SK-N-SH treated with all-trans-retinoic acid at 6 μM for 48 hours (cell line): ENCODE measurements around the gene PSG1.
"Not testable (repeated sequence)": the region's sequence is repeated elsewhere in the genome, so short reads cannot be mapped to it uniquely, and the experiment has no call there.

Source experiments
- ATAC-seq: fragments of 200-7000 bp; cut with Tn5 transposase; 3 replicates; pipeline ENCODE4 v1.9.1; 2020; ENCODE audit warnings: mild to moderate bottlenecking, moderate library complexity
- BACH2 ChIP-seq: fragments of 250-450 bp; sonication (Bioruptor Pico); IDR thresholded peaks from 2 replicates; pipeline ENCODE4 v1.9.0; 2021; ENCODE audit warnings: mild to moderate bottlenecking, borderline replicate concordance
- CSDC2 ChIP-seq: fragments of 250-450 bp; sonication (Bioruptor Pico); IDR thresholded peaks from 2 replicates; pipeline ENCODE4 v1.5.0; 2020; ENCODE audit warnings: mild to moderate bottlenecking, moderate library complexity
- GLIS3 ChIP-seq: fragments of 250-450 bp; sonication (Bioruptor Pico); IDR thresholded peaks from 2 replicates; pipeline ENCODE4 v1.5.0; 2020; ENCODE audit warnings: mild to moderate bottlenecking, moderate library complexity
- ISL1 ChIP-seq: fragments of 250-450 bp; sonication (Bioruptor Pico); IDR thresholded peaks from 2 replicates; pipeline ENCODE4 v2.1.2; 2022; ENCODE audit warnings: mild to moderate bottlenecking, moderate library complexity
- ZFP3 ChIP-seq: fragments of 250-450 bp; sonication (Bioruptor Pico); IDR thresholded peaks from 2 replicates; pipeline ENCODE4 v1.5.0; 2020; ENCODE audit warnings: mild to moderate bottlenecking, moderate library complexity
- ZFP30 ChIP-seq: fragments of 450-650 bp; formaldehyde crosslinking; IDR thresholded peaks from 2 replicates; pipeline ENCODE4 v1.5.0; 2022; ENCODE audit warnings: mild to moderate bottlenecking, moderate library complexity
- ZNF70 ChIP-seq: fragments of 450-650 bp; formaldehyde crosslinking; IDR thresholded peaks from 2 replicates; pipeline ENCODE4 v1.5.0; 2020; ENCODE audit warnings: mild to moderate bottlenecking, moderate library complexity
- ZNF8 ChIP-seq: fragments of 450-650 bp; formaldehyde crosslinking; IDR thresholded peaks from 2 replicates; pipeline ENCODE4 v1.5.0; 2020; ENCODE audit warnings: mild to moderate bottlenecking, moderate library complexity
- TF ChIP-seq, protein P1 (sequence below): fragments of 250-450 bp; sonication (Bioruptor Pico); IDR thresholded peaks from 2 replicates; pipeline ENCODE4 v1.5.1; 2020; ENCODE audit warnings: low read depth, mild to moderate bottlenecking, moderate library complexity
- TF ChIP-seq, protein P2 (sequence below): fragments of 250-450 bp; sonication (Bioruptor Pico); IDR thresholded peaks from 2 replicates; pipeline ENCODE4 v1.5.1; 2021; ENCODE audit warnings: mild to moderate bottlenecking, moderate library complexity
- TF ChIP-seq, protein P3 (sequence below): fragments of 250-450 bp; sonication (Bioruptor Pico); IDR thresholded peaks from 2 replicates; pipeline ENCODE4 v1.5.0; 2020; ENCODE audit warnings: mild to moderate bottlenecking, moderate library complexity
- TF ChIP-seq, protein P4 (sequence below): fragments of 250-450 bp; sonication (Bioruptor Pico); IDR thresholded peaks from 2 replicates; pipeline ENCODE4 v1.8.0; 2021; ENCODE audit warnings: low read depth, mild to moderate bottlenecking, moderate library complexity, borderline replicate concordance

The PSG1 gene

DNA sequence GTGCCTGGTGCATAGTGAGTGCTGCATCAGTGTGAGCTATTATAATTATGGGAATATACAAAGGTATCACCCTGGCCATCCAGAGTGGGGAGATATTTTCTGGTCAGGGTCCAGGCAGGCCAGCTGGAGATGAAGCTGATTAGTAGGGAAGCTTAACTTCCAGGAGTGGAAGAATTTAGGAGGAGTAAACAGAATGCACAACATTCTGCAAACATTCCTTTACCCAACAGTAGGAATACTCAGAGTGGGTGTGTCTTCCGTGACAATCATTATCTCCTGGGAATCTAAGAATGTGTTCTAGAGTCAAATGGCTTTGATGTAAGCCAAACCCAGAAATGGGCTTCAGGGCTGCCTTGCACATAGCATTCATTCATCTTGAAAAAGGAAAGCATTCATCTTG, 19.1 kb upstream of the PSG1 start:
- not testable (repeated sequence) for ATAC-seq
- TF ChIP-seq ISL1 (CRISPR knock-in tag) = peak; percentile 30; the same call in 1 of the 2 replicates

DNA sequence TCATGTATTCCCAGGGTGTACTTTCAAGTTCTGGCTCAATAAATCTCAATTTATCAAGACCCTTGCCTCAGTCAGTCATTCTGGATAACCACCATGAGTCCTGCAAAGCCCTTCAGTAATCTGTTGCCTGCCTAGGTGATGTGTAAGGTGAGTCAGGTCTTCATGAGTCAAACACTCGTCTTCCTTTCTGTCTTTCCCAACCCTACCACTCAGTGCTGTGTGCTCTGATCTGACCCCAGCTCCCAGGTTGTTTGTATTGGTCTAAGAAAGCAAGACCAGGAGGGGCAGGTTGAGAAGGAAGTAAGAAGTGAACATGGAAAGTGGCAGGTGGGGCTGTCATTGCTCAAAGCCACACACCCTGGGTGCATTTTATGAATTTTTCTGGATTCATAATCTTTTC, 18.2 kb upstream of the PSG1 start:
- not testable (repeated sequence) for ATAC-seq

DNA sequence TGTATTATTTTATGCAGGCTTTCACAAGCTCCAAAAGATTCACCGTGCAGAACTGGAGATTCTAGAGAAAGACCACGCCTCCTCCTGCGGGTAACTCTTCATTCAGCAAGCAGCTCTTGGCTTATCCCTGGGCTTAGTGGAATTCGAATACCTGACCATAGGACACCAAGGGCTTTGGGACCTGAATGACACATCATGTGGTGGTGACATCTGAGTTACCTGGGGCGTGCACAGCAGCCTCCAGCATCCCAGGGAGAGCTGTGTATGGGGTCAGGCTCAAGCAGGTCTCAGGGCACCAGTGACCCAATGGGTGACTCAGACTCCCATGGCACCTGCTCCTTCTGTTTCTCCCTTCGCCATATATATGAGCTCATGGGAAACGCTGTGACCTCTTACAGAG, 10.9 kb upstream of the PSG1 start:
- ATAC-seq = not testable (repeated sequence)

DNA sequence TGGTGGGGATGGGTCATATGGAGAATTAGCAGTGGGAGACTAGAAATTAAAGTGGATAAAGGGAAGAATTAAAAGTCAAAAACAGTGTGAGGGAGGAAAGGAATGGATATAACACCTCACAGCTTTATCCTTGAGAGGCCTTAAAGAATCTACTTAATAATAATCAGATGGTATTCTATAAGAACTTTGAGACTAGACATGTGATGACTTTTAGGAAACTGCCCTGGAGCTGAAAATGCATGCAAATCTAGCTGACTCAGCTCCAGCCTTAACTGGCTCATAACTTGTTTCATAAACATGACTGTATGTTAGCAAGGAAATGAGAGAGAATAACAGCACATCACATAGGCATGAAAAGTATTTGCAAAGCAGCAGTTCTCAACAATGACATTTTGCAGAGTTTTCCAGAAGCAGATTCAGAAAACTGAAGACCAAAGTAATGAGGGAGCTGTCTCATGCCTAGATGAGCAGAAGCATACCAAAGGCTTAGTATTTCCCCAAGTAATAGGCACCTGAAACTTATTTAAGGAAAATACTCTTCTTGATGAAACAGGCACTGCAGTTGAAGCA, 8.4 kb upstream of the PSG1 start:
- ATAC-seq = 0 out of 3 replicates have a peak, but pooled peaks have one; percentile 47

DNA sequence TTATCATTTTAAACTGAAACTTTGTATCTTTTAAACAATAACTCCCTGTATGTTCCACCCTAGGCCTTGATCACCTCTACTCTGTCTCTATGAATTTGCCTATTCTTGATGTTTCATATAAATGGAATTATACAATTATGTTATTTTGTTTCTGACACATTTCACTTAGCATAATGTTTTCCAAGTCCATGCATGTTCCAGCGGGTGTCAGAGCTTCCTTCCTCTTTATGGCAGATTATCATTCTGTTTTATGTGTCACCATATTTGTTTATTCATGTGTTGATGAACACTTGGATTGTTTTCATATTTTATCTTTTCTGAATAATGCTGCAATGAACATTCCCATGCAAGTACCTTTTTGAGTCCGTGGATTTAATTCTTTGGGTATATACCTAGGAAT, 3.2 kb upstream of the PSG1 start:
- not testable (repeated sequence) for ATAC-seq

DNA sequence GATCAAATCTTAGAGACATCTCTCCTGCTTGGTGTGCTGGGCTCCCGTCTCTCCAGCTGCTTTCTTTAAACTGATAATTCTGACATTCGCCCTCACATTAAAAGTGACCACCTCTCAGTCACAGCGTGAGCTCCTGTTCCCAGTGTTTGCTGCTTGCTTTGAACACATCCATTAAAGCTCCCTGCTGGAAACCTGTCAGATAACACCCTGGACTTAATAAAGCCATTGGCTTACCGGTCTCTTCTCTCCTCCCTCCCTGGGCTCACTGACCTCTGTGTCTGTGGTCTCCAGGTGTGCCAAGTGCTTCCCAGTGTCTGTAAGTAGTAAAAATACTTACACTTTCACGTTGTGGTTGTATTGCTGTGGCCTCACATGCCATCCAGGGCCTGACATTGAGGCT, 2.5 kb upstream of the PSG1 start:
- ATAC-seq = not testable (repeated sequence)

DNA sequence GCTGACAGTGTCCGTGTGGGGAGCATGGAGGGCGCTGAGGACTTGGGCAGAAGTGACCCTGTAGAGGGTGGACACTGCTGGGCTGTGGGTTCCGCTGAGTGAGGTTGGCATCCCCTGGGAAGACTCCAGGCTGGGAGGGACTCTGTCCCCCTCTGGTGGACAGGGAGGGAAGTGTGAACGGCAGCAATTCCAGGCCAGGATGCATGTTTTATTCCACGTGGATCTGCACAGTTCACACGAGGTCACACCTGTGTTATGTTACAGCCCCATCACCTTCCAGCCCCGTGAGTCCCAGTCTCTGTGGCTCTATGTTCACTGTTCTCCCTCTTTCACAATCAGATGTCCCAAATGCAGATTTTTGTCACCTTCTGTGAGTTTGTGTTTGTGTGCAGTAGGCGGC, 1.8 kb upstream of the PSG1 start:
- not testable (repeated sequence) for ATAC-seq

DNA sequence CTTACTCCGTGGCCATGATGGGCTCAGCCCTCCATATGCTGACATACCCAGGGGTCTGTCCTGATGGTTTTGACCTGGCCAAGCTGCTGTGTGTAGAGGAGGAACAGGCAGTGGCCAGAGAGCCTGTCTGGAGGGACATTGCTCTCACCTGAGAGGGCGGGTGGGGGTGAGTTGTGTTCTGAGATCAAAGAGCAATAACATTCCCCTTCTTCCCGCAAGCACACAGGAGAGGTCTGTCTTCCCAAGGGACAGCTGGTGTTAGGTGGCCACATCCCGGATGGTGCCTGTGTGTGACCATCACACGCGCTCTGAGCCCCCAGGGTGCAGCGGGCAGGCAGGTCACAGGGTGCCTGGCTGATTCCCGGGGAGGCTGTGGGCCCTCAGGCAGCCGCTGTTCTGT, 1.1 kb upstream of the PSG1 start:
- ATAC-seq = not testable (repeated sequence)

DNA sequence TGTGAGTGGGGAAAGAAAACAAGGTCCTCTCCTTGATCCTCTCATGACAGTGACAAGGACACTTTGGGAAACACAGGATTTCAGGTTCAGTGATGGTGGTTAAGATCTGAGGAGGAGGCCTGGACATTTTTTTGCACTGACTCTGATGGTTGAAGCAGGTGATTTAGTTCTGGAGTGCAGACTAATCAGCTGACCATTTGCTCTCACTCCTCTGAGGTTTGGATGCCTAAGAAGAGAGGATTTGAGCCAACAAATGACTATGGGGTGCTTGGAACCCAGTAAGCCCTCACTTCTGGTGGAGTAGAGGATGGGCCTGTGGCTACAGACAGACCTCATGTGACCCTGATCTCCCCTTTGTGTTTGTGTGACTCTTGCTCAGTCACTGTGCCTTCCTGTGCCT, 2.9 kb downstream of the PSG1 start:
- not testable (repeated sequence) for ATAC-seq

DNA sequence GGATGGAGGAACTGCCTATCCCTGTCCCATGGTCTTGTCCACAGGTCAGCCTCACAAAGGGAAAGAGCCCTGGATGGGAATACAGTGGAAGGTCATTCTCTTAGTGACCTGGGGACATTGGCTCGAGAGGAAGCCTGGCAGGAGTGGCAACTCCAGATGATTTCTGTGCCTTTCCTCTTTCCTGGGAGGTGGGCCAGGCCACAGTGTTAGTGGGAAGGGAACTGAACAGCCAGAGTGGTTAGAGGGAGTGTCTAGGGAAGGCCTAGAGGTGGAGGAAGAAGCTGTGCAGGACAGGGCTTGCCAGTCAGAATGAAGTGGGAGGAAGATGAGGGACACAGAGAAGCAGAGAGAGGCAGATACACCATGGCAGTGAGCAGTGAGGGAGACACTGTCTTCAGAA, 3.6 kb downstream of the PSG1 start:
- not testable (repeated sequence) for ATAC-seq

DNA sequence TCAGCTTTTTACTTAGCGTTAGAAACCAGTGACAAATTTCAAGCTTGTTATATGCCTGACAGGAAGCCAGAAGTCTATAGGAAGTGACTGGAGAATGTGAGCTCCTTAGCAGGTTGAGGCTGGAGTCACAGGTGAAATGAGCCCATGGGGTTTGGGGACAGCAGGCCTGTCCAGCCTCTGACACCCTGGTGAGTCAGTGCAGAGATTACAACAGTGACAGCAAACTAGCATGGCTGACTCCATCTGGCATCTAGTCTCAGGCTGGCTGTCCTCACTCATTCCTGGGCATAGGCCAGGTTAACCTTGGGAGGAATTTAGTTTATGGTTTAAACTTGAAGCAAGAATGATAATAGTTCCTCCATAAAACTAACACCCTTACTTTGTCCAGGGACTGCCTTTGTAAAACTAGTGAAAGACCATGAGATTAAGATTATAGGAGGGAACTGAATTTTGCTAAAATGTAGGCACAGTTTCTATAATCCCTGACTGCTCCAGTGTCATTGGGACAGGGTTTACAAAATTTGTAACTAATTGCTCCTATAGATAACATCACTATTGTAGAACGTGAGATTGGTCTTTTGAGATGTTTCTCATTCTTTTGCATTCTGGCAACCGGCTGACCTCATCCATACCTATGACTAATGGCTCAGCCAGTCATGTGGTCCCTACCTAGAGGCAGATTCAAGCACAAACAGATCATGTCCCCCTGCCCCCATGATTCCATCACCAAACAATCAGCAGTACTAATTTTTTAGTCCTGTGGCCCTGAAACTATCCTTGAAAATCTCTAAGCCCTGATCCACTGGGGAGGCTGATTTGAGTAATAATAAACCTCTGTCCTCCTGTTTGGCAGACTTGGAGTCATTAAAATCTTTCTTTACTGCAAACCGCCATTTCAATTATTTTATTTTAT, 4.4 kb downstream of the PSG1 start:
- peak; percentile 87 for TF ChIP-seq CSDC2 (CRISPR knock-in tag)
- TF ChIP-seq, protein P1, sequence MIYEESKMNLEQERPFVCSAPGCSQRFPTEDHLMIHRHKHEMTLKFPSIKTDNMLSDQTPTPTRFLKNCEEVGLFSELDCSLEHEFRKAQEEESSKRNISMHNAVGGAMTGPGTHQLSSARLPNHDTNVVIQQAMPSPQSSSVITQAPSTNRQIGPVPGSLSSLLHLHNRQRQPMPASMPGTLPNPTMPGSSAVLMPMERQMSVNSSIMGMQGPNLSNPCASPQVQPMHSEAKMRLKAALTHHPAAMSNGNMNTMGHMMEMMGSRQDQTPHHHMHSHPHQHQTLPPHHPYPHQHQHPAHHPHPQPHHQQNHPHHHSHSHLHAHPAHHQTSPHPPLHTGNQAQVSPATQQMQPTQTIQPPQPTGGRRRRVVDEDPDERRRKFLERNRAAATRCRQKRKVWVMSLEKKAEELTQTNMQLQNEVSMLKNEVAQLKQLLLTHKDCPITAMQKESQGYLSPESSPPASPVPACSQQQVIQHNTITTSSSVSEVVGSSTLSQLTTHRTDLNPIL (CRISPR knock-in tag) = 0 out of 2 replicates have a peak, but pooled peaks have one; percentile 7
- peak; percentile 60; the same call in 1 of the 2 replicates for TF ChIP-seq ZFP3 (CRISPR knock-in tag)
- TF ChIP-seq GLIS3 (CRISPR knock-in tag) = 0 out of 2 replicates have a peak, but pooled peaks have one; percentile 30
- TF ChIP-seq ISL1 (CRISPR knock-in tag) = peak; percentile 60; the same call in 1 of the 2 replicates
- ATAC-seq = not testable (repeated sequence)

DNA sequence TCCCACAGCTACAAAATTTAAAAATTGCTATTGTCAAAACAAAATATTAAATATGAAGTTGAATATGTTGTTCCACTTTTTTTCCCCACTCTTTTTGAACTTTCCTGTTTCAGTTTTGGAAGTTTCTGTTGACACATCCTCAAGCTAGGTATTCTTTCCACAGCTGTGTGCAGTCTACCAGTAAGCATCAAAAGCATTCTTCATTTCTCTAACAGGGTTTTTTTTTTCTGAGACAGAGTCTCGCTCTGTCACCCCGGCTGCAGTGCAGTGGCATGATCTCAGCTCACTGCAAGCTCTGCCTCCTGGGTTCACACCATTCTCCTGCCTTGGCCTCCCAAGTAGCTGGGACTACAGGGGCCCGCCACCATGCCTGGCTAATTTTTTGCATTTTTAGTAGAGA, 5.4 kb downstream of the PSG1 start:
- ATAC-seq = not testable (repeated sequence)

DNA sequence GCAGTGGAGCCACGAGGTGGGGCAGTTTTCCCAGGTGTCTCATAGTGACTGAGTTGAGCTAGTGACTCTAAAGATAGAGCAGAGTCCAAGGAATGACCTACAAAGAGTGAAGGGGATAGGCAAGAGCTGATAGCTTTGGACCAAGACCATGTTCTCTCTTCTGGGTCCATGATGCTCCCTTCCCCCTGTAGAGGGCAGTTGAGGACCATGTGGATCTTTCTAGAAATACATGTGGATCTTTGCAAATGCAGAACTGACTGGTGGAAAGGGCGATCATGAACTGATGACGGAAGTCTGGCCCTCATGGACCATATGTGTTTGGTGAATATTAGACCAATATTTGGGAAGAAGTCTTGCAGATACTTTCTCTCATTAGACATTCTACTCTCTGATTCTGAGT, 6.9 kb downstream of the PSG1 start:
- ATAC-seq = no peak
- TF ChIP-seq BACH2 (CRISPR knock-in tag) (no peak), ZNF70 (CRISPR knock-in tag) (no peak), ZFP30 (CRISPR knock-in tag) (no peak), CSDC2 (CRISPR knock-in tag) (no peak), ZNF8 (no peak)
- TF ChIP-seq, protein P2, sequence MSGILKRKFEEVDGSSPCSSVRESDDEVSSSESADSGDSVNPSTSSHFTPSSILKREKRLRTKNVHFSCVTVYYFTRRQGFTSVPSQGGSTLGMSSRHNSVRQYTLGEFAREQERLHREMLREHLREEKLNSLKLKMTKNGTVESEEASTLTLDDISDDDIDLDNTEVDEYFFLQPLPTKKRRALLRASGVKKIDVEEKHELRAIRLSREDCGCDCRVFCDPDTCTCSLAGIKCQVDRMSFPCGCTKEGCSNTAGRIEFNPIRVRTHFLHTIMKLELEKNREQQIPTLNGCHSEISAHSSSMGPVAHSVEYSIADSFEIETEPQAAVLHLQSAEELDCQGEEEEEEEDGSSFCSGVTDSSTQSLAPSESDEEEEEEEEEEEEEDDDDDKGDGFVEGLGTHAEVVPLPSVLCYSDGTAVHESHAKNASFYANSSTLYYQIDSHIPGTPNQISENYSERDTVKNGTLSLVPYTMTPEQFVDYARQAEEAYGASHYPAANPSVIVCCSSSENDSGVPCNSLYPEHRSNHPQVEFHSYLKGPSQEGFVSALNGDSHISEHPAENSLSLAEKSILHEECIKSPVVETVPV (CRISPR knock-in tag) = no peak
- TF ChIP-seq, protein P3, sequence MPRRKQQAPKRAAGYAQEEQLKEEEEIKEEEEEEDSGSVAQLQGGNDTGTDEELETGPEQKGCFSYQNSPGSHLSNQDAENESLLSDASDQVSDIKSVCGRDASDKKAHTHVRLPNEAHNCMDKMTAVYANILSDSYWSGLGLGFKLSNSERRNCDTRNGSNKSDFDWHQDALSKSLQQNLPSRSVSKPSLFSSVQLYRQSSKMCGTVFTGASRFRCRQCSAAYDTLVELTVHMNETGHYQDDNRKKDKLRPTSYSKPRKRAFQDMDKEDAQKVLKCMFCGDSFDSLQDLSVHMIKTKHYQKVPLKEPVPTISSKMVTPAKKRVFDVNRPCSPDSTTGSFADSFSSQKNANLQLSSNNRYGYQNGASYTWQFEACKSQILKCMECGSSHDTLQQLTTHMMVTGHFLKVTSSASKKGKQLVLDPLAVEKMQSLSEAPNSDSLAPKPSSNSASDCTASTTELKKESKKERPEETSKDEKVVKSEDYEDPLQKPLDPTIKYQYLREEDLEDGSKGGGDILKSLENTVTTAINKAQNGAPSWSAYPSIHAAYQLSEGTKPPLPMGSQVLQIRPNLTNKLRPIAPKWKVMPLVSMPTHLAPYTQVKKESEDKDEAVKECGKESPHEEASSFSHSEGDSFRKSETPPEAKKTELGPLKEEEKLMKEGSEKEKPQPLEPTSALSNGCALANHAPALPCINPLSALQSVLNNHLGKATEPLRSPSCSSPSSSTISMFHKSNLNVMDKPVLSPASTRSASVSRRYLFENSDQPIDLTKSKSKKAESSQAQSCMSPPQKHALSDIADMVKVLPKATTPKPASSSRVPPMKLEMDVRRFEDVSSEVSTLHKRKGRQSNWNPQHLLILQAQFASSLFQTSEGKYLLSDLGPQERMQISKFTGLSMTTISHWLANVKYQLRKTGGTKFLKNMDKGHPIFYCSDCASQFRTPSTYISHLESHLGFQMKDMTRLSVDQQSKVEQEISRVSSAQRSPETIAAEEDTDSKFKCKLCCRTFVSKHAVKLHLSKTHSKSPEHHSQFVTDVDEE (CRISPR knock-in tag) = no peak
- TF ChIP-seq, protein P4, sequence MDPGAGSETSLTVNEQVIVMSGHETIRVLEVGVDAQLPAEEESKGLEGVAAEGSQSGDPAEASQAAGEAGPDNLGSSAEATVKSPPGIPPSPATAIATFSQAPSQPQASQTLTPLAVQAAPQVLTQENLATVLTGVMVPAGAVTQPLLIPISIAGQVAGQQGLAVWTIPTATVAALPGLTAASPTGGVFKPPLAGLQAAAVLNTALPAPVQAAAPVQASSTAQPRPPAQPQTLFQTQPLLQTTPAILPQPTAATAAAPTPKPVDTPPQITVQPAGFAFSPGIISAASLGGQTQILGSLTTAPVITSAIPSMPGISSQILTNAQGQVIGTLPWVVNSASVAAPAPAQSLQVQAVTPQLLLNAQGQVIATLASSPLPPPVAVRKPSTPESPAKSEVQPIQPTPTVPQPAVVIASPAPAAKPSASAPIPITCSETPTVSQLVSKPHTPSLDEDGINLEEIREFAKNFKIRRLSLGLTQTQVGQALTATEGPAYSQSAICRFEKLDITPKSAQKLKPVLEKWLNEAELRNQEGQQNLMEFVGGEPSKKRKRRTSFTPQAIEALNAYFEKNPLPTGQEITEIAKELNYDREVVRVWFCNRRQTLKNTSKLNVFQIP = no peak
